NT2/D1 (cell line): Measurements from ENCODE around the gene CUEDC2.

Source experiments
- DNase-seq: peaks from one replicate; pipeline ENCODE4 v3.0.0-alpha.2; 2011; ENCODE audit warnings: low read depth, low spot score
- H3K27me3 ChIP-seq: 2 replicates; pipeline ENCODE4 v1.6.0; 2011; ENCODE audit warnings: mild to moderate bottlenecking; ENCODE audit not compliant: insufficient read length, insufficient read depth
- H3K36me3 ChIP-seq: 2 replicates; pipeline ENCODE4 v1.6.1; 2011; ENCODE audit warnings: mild to moderate bottlenecking, low read length, mixed read lengths; ENCODE audit not compliant: insufficient read depth, insufficient read length
- H3K4me1 ChIP-seq: 2 replicates; pipeline ENCODE4 v1.5.1; 2011; ENCODE audit not compliant: insufficient read depth, insufficient read length
- H3K4me3 ChIP-seq: 2 replicates; pipeline ENCODE4 v1.5.1; 2011; ENCODE audit warnings: low read depth; ENCODE audit not compliant: insufficient read length
- H3K9ac ChIP-seq: 2 replicates; pipeline ENCODE4 v1.6.0; 2011; ENCODE audit warnings: low read depth; ENCODE audit not compliant: insufficient read length
- H3K9me3 ChIP-seq: 2 replicates; pipeline ENCODE4 v1.5.1; 2011; ENCODE audit warnings: mild to moderate bottlenecking, low read length; ENCODE audit not compliant: insufficient read depth
- SUZ12 ChIP-seq: IDR thresholded peaks from 2 replicates; pipeline ENCODE4 v1.6.1; 2011; ENCODE audit not compliant: insufficient read length, insufficient read depth; ENCODE audit errors: extremely low read depth
- YY1 ChIP-seq: IDR thresholded peaks from 2 replicates; pipeline ENCODE4 v1.6.1; 2011; ENCODE audit not compliant: insufficient read length, insufficient read depth
- ZNF274 ChIP-seq: IDR thresholded peaks from 2 replicates; pipeline ENCODE4 v1.6.1; 2011; ENCODE audit warnings: mild to moderate bottlenecking, low read depth, low read length

Gene CUEDC2

GRCh38 chr10:102406815-102407214 lies 25.6 kb downstream of the CUEDC2 start:
- Histone ChIP-seq H3K4me1 (peaks cover 18% of the 10 kb centered on the region), H3K9me3 (no peaks in the 10 kb centered on the region), H3K27me3 (peaks cover 45% of the 10 kb centered on the region), H3K36me3 (peaks cover 25% of the 10 kb centered on the region), H3K9ac (no peak overlapping the region), H3K4me3 (no peak overlapping the region)
- TF ChIP-seq YY1, result no peak
- DNase-seq, result no peak

GRCh38 chr10:102405632-102406031 lies 26.7 kb downstream of the CUEDC2 start:
- no peak overlapping the region for H3K4me3 ChIP-seq
- peaks cover 22% of the 10 kb centered on the region for H3K4me1 ChIP-seq
- TF ChIP-seq SUZ12, result no peak
- no peak for TF ChIP-seq ZNF274
- peaks cover 33% of the 10 kb centered on the region for H3K27me3 ChIP-seq
- DNase-seq, result no peak
- no peaks in the 10 kb centered on the region for H3K9me3 ChIP-seq
- no peak overlapping the region for H3K9ac ChIP-seq
- peaks cover 37% of the 10 kb centered on the region for H3K36me3 ChIP-seq

- DNase-seq, result no peak
- Histone ChIP-seq H3K4me3 (no peak overlapping the region), H3K4me1 (peaks cover 25% of the 10 kb centered on the region), H3K36me3 (peaks cover 41% of the 10 kb centered on the region), H3K9me3 (no peaks in the 10 kb centered on the region), H3K27me3 (peaks cover 28% of the 10 kb centered on the region), H3K9ac (no peak overlapping the region)
- TF ChIP-seq ZNF274 (no peak), YY1 (no peak), SUZ12 (no peak)
Observed at GRCh38 chr10:102405108-102405571, 27.2 kb downstream of the CUEDC2 start.

GRCh38 chr10:102404361-102405107 lies 27.8 kb downstream of the CUEDC2 start:
- Histone ChIP-seq H3K4me1 (peaks cover 27% of the 10 kb centered on the region), H3K36me3 (peaks cover 47% of the 10 kb centered on the region), H3K27me3 (peaks cover 22% of the 10 kb centered on the region), H3K9ac (no peak overlapping the region), H3K4me3 (no peak overlapping the region), H3K9me3 (no peaks in the 10 kb centered on the region)
- TF ChIP-seq YY1, result no peak
- TF ChIP-seq ZNF274, result no peak
- TF ChIP-seq SUZ12, result no peak
- no peak for DNase-seq

GRCh38 chr10:102403115-102403514 lies 29.3 kb downstream of the CUEDC2 start:
- peaks cover 54% of the 10 kb centered on the region for H3K36me3 ChIP-seq
- peak overlapping the region; percentile 8 for H3K9ac ChIP-seq
- DNase-seq, result no peak
- H3K9me3 ChIP-seq, result no peaks in the 10 kb centered on the region
- H3K27me3 ChIP-seq, result peaks cover 10% of the 10 kb centered on the region
- TF ChIP-seq SUZ12 (no peak), ZNF274 (no peak), YY1 (no peak)
- H3K4me1 ChIP-seq, result peaks cover 21% of the 10 kb centered on the region
- no peak overlapping the region for H3K4me3 ChIP-seq

GRCh38 chr10:102402512-102402896 lies 29.9 kb downstream of the CUEDC2 start:
- H3K4me1 ChIP-seq, result peaks cover 21% of the 10 kb centered on the region
- H3K36me3 ChIP-seq, result peaks cover 60% of the 10 kb centered on the region
- DNase-seq, result no peak
- H3K9ac ChIP-seq, result peak overlapping the region; percentile 44
- no peak overlapping the region for H3K4me3 ChIP-seq
- TF ChIP-seq YY1 (no peak), ZNF274 (no peak), SUZ12 (no peak)
- no peaks in the 10 kb centered on the region for H3K9me3 ChIP-seq
- peaks cover 4% of the 10 kb centered on the region for H3K27me3 ChIP-seq

GRCh38 chr10:102401735-102402511 lies 30.5 kb downstream of the CUEDC2 start:
- no peaks in the 10 kb centered on the region for H3K27me3 ChIP-seq
- H3K9ac ChIP-seq, result peak overlapping the region; percentile 44
- TF ChIP-seq SUZ12 (no peak), ZNF274 (no peak), YY1 (no peak)
- no peaks in the 10 kb centered on the region for H3K9me3 ChIP-seq
- peaks cover 23% of the 10 kb centered on the region for H3K4me1 ChIP-seq
- no peak for DNase-seq
- H3K4me3 ChIP-seq, result no peak overlapping the region
- peaks cover 65% of the 10 kb centered on the region for H3K36me3 ChIP-seq

- H3K9me3 ChIP-seq, result no peaks in the 10 kb centered on the region
- peaks cover 30% of the 10 kb centered on the region for H3K4me1 ChIP-seq
- peak overlapping the region; percentile 2 for H3K9ac ChIP-seq
- peaks cover 71% of the 10 kb centered on the region for H3K36me3 ChIP-seq
- H3K27me3 ChIP-seq, result no peaks in the 10 kb centered on the region
- TF ChIP-seq YY1 (no peak), SUZ12 (no peak), ZNF274 (no peak)
- DNase-seq, result no peak
- no peak overlapping the region for H3K4me3 ChIP-seq
Observed at GRCh38 chr10:102401342-102401654, 31.1 kb downstream of the CUEDC2 start.
